IMR-90 (cell line): ENCODE measurements around the gene FXYD6. TPM values are rescaled to one million over a fixed set of nuclear protein-coding genes. Genes with fewer than 3 reads are reported as not detected.
A peak's percentile ranks its signal among the peaks of the same experiment; 100 is the strongest.

Experiments used
- ATAC-seq: fragments of 200-7000 bp; cut with Tn5 transposase; 2 replicates; pipeline ENCODE4 v1.9.1; 2020; ENCODE audit warnings: low read depth, mild to moderate bottlenecking, moderate library complexity
- BruUV-seq: library from RNA; stranded (reverse); fragments of 400-500 nt; replicated peaks from 2 replicates; lab custom pipeline; 2021; lab: Mats Ljungman, UMichigan
- CTCF ChIA-PET: fragments of 300-600 bp; formaldehyde crosslinking; extraction: SDS; loops from one replicate; lab custom pipeline; 2021; ENCODE audit warnings: antibody characterized with exemption; lab: Yijun Ruan, JAX
- POLR2A ChIA-PET: fragments of 300-600 bp; sonication (Branson Sonifier 250); formaldehyde crosslinking; loops from one replicate; lab custom pipeline; 2022; ENCODE audit warnings: antibody characterized with exemption; ENCODE audit not compliant: unreplicated experiment; lab: Charles Lee
- DNase-seq: peaks from one replicate; pipeline ENCODE4 v3.0.0; 2013
- H2AFZ ChIP-seq: replicated peaks from 2 replicates; pipeline ENCODE3; 2013; ENCODE audit warnings: low read length, mild to moderate bottlenecking; ENCODE audit not compliant: poor library complexity
- H2AK5ac ChIP-seq: 2 replicates; pipeline ENCODE4 v1.6.1; 2013; ENCODE audit warnings: low read depth, low read length, inconsistent platforms
- H2AK9ac ChIP-seq: replicated peaks from 2 replicates; pipeline ENCODE3; 2013; ENCODE audit warnings: mild to moderate bottlenecking, low read depth, low read length, moderate library complexity; ENCODE audit not compliant: poor library complexity
- H2BK120ac ChIP-seq: 2 replicates; pipeline ENCODE4 v1.6.1; 2013; ENCODE audit warnings: low read depth, low read length, inconsistent platforms
- H2BK15ac ChIP-seq: 3 replicates; pipeline ENCODE4 v1.6.1; 2013; ENCODE audit warnings: low read depth, low read length, inconsistent platforms
- H2BK20ac ChIP-seq: 2 replicates; pipeline ENCODE4 v1.6.1; 2013; ENCODE audit warnings: low read depth, mild to moderate bottlenecking, inconsistent platforms, low read length, moderate library complexity
- H2BK5ac ChIP-seq: 2 replicates; pipeline ENCODE4 v1.6.1; 2013; ENCODE audit warnings: mild to moderate bottlenecking, low read depth, low read length, inconsistent platforms; ENCODE audit not compliant: poor library complexity, severe bottlenecking
- H3K14ac ChIP-seq: replicated peaks from 2 replicates; pipeline ENCODE4 v1.6.1; 2013; ENCODE audit warnings: low read depth, low read length, inconsistent platforms
- H3K18ac ChIP-seq: 2 replicates; pipeline ENCODE4 v1.6.1; 2013; ENCODE audit warnings: low read depth, low read length, control low read depth
- H3K23ac ChIP-seq: 2 replicates; pipeline ENCODE4 v1.6.1; 2013; ENCODE audit warnings: low read depth, low read length, inconsistent platforms
- H3K27ac ChIP-seq: 2 replicates; pipeline ENCODE4 v1.5.1; 2013; ENCODE audit warnings: mild to moderate bottlenecking, control low read depth, low read length; ENCODE audit not compliant: insufficient read depth
- H3K27me3 ChIP-seq: 2 replicates; pipeline ENCODE4 v1.6.1; 2013; ENCODE audit warnings: low read length; ENCODE audit not compliant: control insufficient read depth, insufficient read depth
- H3K36me3 ChIP-seq: 2 replicates; pipeline ENCODE4 v1.6.1; 2013; ENCODE audit warnings: low read length, mixed read lengths; ENCODE audit not compliant: control insufficient read depth, insufficient read depth
- H3K4ac ChIP-seq: 2 replicates; pipeline ENCODE4 v1.6.1; 2013; ENCODE audit warnings: low read depth, low read length, inconsistent platforms
- H3K4me1 ChIP-seq: 2 replicates; pipeline ENCODE4 v1.6.1; 2013; ENCODE audit warnings: low read length, mixed read lengths; ENCODE audit not compliant: control insufficient read depth, insufficient read depth
- H3K4me2 ChIP-seq: 2 replicates; pipeline ENCODE4 v1.6.1; 2013; ENCODE audit warnings: low read depth, mild to moderate bottlenecking, control low read depth, low read length, moderate library complexity
- H3K4me3 ChIP-seq: 2 replicates; pipeline ENCODE4 v1.5.1; 2013; ENCODE audit warnings: low read depth, mild to moderate bottlenecking, control low read depth, low read length, moderate library complexity; ENCODE audit not compliant: insufficient read depth
- H3K56ac ChIP-seq: 2 replicates; pipeline ENCODE4 v1.6.1; 2013; ENCODE audit warnings: low read length, inconsistent platforms; ENCODE audit not compliant: insufficient read depth; ENCODE audit errors: extremely low read depth
- H3K79me1 ChIP-seq, 2 experiments: 2 replicates each; pipeline ENCODE4 v1.6.1; 2013; ENCODE audit warnings: low read length in 2 of 2, inconsistent platforms in 1 of 2, low read depth in 1 of 2
- H3K9ac ChIP-seq: 2 replicates; pipeline ENCODE4 v1.6.1; 2013; ENCODE audit warnings: low read depth, low read length, control low read depth
- H3K9me1 ChIP-seq: 2 replicates; pipeline ENCODE4 v1.6.1; 2013; ENCODE audit warnings: low read length, inconsistent platforms; ENCODE audit not compliant: insufficient read depth
- H3K9me3 ChIP-seq: 2 replicates; pipeline ENCODE4 v1.6.1; 2013; ENCODE audit warnings: low read length; ENCODE audit not compliant: control insufficient read depth, insufficient read depth
- H4K20me1 ChIP-seq: 2 replicates; pipeline ENCODE4 v1.6.1; 2013; ENCODE audit warnings: low read length, inconsistent platforms; ENCODE audit not compliant: insufficient read depth
- H4K5ac ChIP-seq: 2 replicates; pipeline ENCODE4 v1.6.1; 2013; ENCODE audit warnings: mild to moderate bottlenecking, low read depth, low read length, control low read depth
- H4K8ac ChIP-seq, 2 experiments: 2 replicates each; pipeline ENCODE4 v1.6.1; 2013; ENCODE audit warnings: low read depth in 2 of 2, low read length in 2 of 2, control low read depth in 1 of 2, inconsistent platforms in 1 of 2
- H4K91ac ChIP-seq: 2 replicates; pipeline ENCODE4 v1.6.1; 2013; ENCODE audit warnings: low read depth, low read length, inconsistent platforms; ENCODE audit not compliant: insufficient read depth
- CEBPB ChIP-seq: IDR thresholded peaks from 2 replicates; pipeline ENCODE4 v1.6.1; 2012; ENCODE audit warnings: low read depth, low read length, improper control_type of control experiment
- CHD1 ChIP-seq: IDR thresholded peaks from 2 replicates; pipeline ENCODE4 v1.6.1; 2012; ENCODE audit warnings: low read depth, low read length, improper control_type of control experiment
- CTCF ChIP-seq: conservative IDR thresholded peaks from 2 replicates; pipeline ENCODE4 v1.5.1; 2012; ENCODE audit warnings: mild to moderate bottlenecking, low read depth, low read length, improper control_type of control experiment
- FOS ChIP-seq: fragments of 150-350 bp; IDR thresholded peaks from 2 replicates; pipeline ENCODE4 v1.6.1; 2016; ENCODE audit warnings: low read depth, low read length
- MAFK ChIP-seq: IDR thresholded peaks from 2 replicates; pipeline ENCODE4 v1.6.1; 2012; ENCODE audit warnings: low read depth, low read length, improper control_type of control experiment
- MAZ ChIP-seq: IDR thresholded peaks from 2 replicates; pipeline ENCODE4 v1.6.1; 2012; ENCODE audit warnings: low read depth, mild to moderate bottlenecking, low read length, improper control_type of control experiment, moderate library complexity, borderline replicate concordance
- MXI1 ChIP-seq: IDR thresholded peaks from 2 replicates; pipeline ENCODE4 v1.6.1; 2012; ENCODE audit warnings: low read depth, mild to moderate bottlenecking, low read length, moderate library complexity, borderline replicate concordance
- NFE2L2 ChIP-seq: fragments of 150-350 bp; IDR thresholded peaks from 2 replicates; pipeline ENCODE4 v1.6.1; 2016; ENCODE audit warnings: low read depth, mild to moderate bottlenecking, low read length
- POLR2A ChIP-seq: IDR thresholded peaks from 2 replicates; pipeline ENCODE4 v1.6.1; 2012; ENCODE audit warnings: mild to moderate bottlenecking, low read depth, low read length
- RCOR1 ChIP-seq: IDR thresholded peaks from 2 replicates; pipeline ENCODE4 v1.6.1; 2012; ENCODE audit warnings: mild to moderate bottlenecking, low read length, improper control_type of control experiment; ENCODE audit not compliant: insufficient replicate concordance
- RFX5 ChIP-seq: IDR thresholded peaks from 2 replicates; pipeline ENCODE4 v1.8.0; 2012; ENCODE audit warnings: low read depth, mild to moderate bottlenecking, low read length, moderate library complexity
- SMC3 ChIP-seq: fragments of 150-350 bp; IDR thresholded peaks from 2 replicates; pipeline ENCODE4 v1.6.1; 2016; ENCODE audit warnings: low read depth, mild to moderate bottlenecking, antibody characterized with exemption, low read length, moderate library complexity
- WGBS, 2 experiments: methylation state at CpG; one replicate each; pipeline versions ENCODE4 v1.1.5 to v1.1.7; 2013; ENCODE audit warnings: missing lambda C conversion rate in 2 of 2; ENCODE audit not compliant: insufficient read length in 1 of 2; ENCODE audit errors: extremely low coverage in 2 of 2; 5-methylcytosine and 5-hydroxymethylcytosine counted together
- dilution Hi-C: fragments of 300-500 bp; cut with HindIII; formaldehyde crosslinking; loops from one replicate; pipeline ENCODE4 v1.14.3; 2018; ENCODE audit warnings: low sequenced_read_pairs; ENCODE audit not compliant: unreplicated experiment
- in situ Hi-C: fragments of 300-500 bp; cut with MboI; formaldehyde crosslinking; loops from 3 replicates; pipeline ENCODE4 v1.14.3; 2019; ENCODE audit warnings: low sequenced_read_pairs, inconsistent platforms, mixed read lengths
- intact Hi-C: fragments of 100-400 bp; cut with micrococcal nuclease; formaldehyde crosslinking; loops from 2 replicates; pipeline ENCODE4 v1.10.0; 2022
- polyA plus RNA-seq, 3 experiments: library from polyadenylated mRNA; depleted of rRNA; stranded (reverse); fragments of >200 nt; gene quantifications; 2 replicates each; pipeline ENCODE4 v1.2.3, GENCODE V29; 2012; ENCODE audit warnings: low replicate concordance in 1 of 3
- total RNA-seq: library from RNA; depleted of rRNA; stranded (reverse); fragments of >200 nt; gene quantifications from 2 replicates; pipeline ENCODE4 v1.2.3, GENCODE V29; 2012
- TF ChIP-seq, protein P1 (sequence below): fragments of 150-350 bp; IDR thresholded peaks from 2 replicates; pipeline ENCODE4 v1.6.1; 2016; ENCODE audit warnings: low read depth, mild to moderate bottlenecking, low read length, moderate library complexity, borderline replicate concordance
- TF ChIP-seq, protein P2 (sequence below): fragments of 150-350 bp; IDR thresholded peaks from 2 replicates; pipeline ENCODE4 v1.6.1; 2017; ENCODE audit warnings: mild to moderate bottlenecking, antibody characterized with exemption, low read length, low read depth

Gene FXYD6
- total and polyA plus RNA-seq, 2 of the 4 experiments (the other 2 are of a cell fraction), result 0.32 TPM; not detected in 1

DNA sequence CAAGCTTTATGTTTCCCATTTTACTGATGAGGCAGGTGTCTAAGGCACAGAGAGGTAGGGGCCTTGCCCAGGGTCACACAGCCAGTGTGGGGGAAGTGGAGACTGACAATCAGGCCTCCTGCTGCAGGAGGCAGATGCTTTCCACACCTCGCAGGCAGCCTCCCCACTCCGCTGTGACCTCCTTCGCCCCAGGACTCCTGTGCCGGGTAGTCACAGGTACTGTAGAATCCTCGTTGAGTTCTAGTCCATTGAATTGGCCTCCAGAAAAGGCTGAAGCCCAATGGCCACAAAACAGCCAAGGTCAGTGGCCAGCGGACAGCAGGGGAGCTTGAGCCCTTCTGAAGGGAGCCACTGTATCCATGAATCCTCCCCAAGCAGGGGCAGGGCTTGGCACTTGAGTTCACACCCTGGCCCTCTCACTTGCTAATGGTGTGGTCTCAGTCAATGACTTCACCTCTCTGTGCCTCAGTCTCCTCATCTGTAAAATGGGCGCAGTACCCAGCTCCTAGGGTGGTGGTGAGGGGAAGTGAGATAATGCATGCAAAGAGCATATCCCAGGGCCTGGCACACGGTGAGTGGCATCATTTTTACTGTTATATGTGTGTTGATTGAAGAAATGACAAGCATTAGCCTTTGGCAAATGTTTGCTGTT is 50.8 kb downstream of the FXYD6 start:
- Histone ChIP-seq H3K56ac (no peak overlapping the region), H3K4me1 (peaks cover 10% of the 10 kb centered on the region; the same call in 1 of the 2 replicates), H4K20me1 (no peaks in the 10 kb centered on the region), H2BK5ac (no peak overlapping the region), H2BK20ac (no peak overlapping the region), H3K27ac (no peak overlapping the region), H4K91ac (no peak overlapping the region), H3K4me3 (no peak overlapping the region), H3K9me1 (no peaks in the 10 kb centered on the region), H3K14ac (no peak overlapping the region), H3K9ac (no peak overlapping the region), H3K79me1 (no peaks in the 10 kb centered on the region), H2AFZ (no peak overlapping the region), H2BK120ac (no peak overlapping the region), H3K23ac (no peak overlapping the region), H4K5ac (no peak overlapping the region), H2AK5ac (no peak overlapping the region), H3K4ac (no peak overlapping the region), H3K18ac (no peak overlapping the region), H3K9me3 (no peaks in the 10 kb centered on the region), H3K4me2 (no peak overlapping the region), H3K27me3 (peaks cover 2% of the 10 kb centered on the region; the same call in 1 of the 2 replicates), H3K36me3 (no peaks in the 10 kb centered on the region), H2BK15ac (no peak overlapping the region), H4K8ac (no peak overlapping the region), H2AK9ac (peak overlapping the region; percentile 82)
- ATAC-seq, result no peak
- ChIA-PET POLR2A (no interaction called here), CTCF (no interaction called here)
- intact Hi-C loops (no loop called here), in situ Hi-C loops (no loop called here), dilution Hi-C loops (no loop called here)
- no CpG with 5 or more reads among the region's 8 CpGs for WGBS, 2 experiments
- no TSS peak for BruUV-seq
- DNase-seq, result no peak
- no peak for TF ChIP-seq MXI1
- TF ChIP-seq NFE2L2, result no peak
- TF ChIP-seq POLR2A, result no peak
- TF ChIP-seq CTCF, result no peak
- no peak for TF ChIP-seq MAZ
- no peak for TF ChIP-seq MAFK
- TF ChIP-seq SMC3, result no peak
- no peak for TF ChIP-seq RCOR1
- TF ChIP-seq RFX5, result no peak
- no peak for TF ChIP-seq CEBPB
- TF ChIP-seq, protein P1, sequence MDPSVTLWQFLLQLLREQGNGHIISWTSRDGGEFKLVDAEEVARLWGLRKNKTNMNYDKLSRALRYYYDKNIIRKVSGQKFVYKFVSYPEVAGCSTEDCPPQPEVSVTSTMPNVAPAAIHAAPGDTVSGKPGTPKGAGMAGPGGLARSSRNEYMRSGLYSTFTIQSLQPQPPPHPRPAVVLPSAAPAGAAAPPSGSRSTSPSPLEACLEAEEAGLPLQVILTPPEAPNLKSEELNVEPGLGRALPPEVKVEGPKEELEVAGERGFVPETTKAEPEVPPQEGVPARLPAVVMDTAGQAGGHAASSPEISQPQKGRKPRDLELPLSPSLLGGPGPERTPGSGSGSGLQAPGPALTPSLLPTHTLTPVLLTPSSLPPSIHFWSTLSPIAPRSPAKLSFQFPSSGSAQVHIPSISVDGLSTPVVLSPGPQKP, result no peak
- no peak for TF ChIP-seq CHD1
- no peak for TF ChIP-seq FOS
- TF ChIP-seq, protein P2, sequence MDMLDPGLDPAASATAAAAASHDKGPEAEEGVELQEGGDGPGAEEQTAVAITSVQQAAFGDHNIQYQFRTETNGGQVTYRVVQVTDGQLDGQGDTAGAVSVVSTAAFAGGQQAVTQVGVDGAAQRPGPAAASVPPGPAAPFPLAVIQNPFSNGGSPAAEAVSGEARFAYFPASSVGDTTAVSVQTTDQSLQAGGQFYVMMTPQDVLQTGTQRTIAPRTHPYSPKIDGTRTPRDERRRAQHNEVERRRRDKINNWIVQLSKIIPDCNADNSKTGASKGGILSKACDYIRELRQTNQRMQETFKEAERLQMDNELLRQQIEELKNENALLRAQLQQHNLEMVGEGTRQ, result no peak
